HFF-Myc (cell line): ENCODE data around the gene DYNC1I1.

ENCODE experiments used
- DNase-seq: peaks from one replicate; pipeline ENCODE4 v3.0.0-alpha.2; 2011; ENCODE audit warnings: low read depth; ENCODE audit errors: extremely low read depth
- H3K4me3 ChIP-seq: replicated peaks from 2 replicates; pipeline ENCODE4 v1.5.1; 2011; ENCODE audit warnings: low read depth, mild to moderate bottlenecking, control low read depth, low read length
- CTCF ChIP-seq: IDR thresholded peaks from 2 replicates; pipeline ENCODE4 v1.5.1; 2012; ENCODE audit warnings: mild to moderate bottlenecking, low read depth, low read length, control low read depth; ENCODE audit errors: missing control alignments

The DYNC1I1 gene

GRCh38 chr7:95957510-95957909 lies 185.2 kb downstream of the DYNC1I1 start:
- no peak for TF ChIP-seq CTCF
- DNase-seq = no peak
- no peak overlapping the region for H3K4me3 ChIP-seq

GRCh38 chr7:95960706-95961244 lies 188.4 kb downstream of the DYNC1I1 start:
- DNase-seq = no peak
- H3K4me3 ChIP-seq = no peak overlapping the region
- no peak for TF ChIP-seq CTCF

GRCh38 chr7:95963446-95963990 lies 191.2 kb downstream of the DYNC1I1 start:
- no peak for TF ChIP-seq CTCF
- no peak overlapping the region for H3K4me3 ChIP-seq
- no peak for DNase-seq

DNA sequence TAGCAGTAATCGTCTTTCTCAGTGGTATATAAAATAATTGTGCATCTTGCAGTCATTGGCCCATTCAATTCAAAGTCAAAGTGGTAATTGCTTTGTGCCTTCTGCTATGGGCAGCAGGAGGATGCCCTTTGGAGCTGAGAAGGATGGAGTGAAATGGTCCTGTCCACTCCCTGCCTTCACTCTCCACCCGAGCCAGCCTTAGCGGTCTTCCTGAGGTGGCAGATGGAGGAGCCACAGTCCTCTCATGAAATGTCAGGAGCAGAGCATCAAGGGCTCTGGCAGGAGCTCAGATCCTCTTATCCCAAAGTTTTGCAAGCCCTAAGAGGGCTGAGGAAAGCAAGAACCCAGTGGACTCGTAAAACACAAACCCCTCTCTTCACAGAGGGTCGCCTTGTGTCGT lies 199.4 kb downstream of the DYNC1I1 start:
- no peak for TF ChIP-seq CTCF
- DNase-seq = no peak
- no peak overlapping the region for H3K4me3 ChIP-seq

DNA sequence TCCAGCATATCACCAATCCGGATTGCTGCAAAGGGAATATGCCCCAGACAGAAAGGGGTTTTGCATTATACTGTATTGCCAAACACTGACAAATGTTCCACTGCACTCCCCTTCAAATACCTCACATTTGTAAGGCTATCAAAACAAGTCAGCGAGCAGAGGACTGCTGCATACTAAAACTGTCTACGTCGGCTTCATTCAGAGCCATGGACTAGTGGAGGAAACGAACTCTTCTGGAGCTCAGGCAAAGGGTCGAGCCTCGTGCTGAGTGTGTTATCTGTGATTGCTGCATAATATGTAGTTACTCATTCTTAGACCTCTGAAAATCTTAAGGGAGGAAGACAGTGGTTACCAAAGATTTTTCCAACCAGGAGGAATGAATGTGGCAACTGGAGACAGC lies 200.2 kb downstream of the DYNC1I1 start:
- no peak for TF ChIP-seq CTCF
- DNase-seq = no peak
- H3K4me3 ChIP-seq = no peak overlapping the region

DNA sequence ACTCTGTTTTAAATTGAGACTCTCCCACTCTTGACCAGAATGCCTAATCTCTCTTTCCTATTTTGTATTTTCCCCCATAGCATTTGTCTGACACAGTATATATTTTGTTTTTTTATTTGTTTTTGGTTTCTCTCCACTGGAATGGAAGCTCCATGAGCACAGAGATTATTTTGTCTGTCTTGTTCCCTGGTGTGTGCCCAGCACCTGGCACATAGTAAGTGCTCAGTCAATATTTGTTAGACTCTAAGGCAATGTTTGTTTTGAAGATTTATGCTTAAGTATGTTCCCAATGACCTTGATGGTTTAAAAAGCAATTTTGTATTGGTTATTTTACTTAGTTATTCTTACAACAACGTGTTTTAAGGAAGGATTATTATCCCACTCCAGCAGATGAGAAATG lies 201.8 kb downstream of the DYNC1I1 start:
- no peak overlapping the region for H3K4me3 ChIP-seq
- TF ChIP-seq CTCF = no peak
- DNase-seq = no peak
